Adrenal gland (tissue), 5 donors: ENCODE measurements around the gene NMRAL1.

ENCODE experiments used
- POLR2A ChIP-seq, 2 donors: fragments of 450-650 bp; IDR thresholded peaks; one replicate each; pipeline ENCODE4 v1.6.1; 2017; ENCODE audit warnings: antibody characterized with exemption in 2 of 2, mild to moderate bottlenecking in 2 of 2, moderate library complexity in 1 of 2
- TF ChIP-seq, protein P1 (sequence below), 6 experiments: fragments of 450-650 bp in 4 of 6; fragments of 200-600 bp in 2 of 6; sonication (generic) in 1 of 6; IDR thresholded peaks; 1 replicate in 5 of 6; 2 replicates in 1 of 6; pipeline versions ENCODE4 v1.5.1 to v1.8.0; 2016 to 2021; ENCODE audit warnings: antibody characterized with exemption in 6 of 6, mild to moderate bottlenecking in 2 of 6, moderate library complexity in 1 of 6
- donor health status: DM: no; HTN: no; CAD: no.

DNA sequence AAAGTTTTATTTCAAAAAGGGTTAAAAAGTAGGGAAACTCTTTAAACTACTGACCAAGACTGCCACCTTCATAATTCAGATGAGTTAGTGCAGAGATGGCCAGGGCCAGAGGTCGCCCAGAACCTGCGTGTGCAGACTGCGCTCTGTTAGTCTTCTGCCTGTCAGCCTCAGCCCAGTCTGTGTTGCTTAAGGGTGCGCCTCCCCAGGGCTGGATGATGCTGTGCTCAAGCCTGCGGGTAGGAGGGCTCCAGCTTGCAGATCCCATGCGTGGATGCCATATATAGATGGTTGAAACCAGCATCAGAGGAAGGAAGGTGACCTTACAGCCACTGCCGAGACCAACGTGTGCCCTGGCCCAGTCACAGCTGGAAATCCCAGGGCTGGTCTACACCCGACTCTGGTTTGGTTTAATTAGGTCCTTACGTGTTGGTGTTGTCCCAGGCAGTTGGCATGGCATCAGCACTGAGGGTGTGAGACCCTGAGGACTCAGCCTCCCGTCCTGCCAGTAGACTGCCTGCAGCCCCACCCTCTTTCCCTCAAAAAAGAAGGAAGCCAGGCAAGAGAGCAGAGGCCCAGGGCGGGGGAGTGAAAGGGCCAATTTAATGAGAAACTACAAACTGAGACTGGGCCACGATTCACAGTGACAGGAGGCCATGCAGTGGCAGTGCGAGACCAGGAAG, 36.5 kb upstream of the NMRAL1 start:
- TF ChIP-seq, protein P1, sequence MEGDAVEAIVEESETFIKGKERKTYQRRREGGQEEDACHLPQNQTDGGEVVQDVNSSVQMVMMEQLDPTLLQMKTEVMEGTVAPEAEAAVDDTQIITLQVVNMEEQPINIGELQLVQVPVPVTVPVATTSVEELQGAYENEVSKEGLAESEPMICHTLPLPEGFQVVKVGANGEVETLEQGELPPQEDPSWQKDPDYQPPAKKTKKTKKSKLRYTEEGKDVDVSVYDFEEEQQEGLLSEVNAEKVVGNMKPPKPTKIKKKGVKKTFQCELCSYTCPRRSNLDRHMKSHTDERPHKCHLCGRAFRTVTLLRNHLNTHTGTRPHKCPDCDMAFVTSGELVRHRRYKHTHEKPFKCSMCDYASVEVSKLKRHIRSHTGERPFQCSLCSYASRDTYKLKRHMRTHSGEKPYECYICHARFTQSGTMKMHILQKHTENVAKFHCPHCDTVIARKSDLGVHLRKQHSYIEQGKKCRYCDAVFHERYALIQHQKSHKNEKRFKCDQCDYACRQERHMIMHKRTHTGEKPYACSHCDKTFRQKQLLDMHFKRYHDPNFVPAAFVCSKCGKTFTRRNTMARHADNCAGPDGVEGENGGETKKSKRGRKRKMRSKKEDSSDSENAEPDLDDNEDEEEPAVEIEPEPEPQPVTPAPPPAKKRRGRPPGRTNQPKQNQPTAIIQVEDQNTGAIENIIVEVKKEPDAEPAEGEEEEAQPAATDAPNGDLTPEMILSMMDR (IDR thresholded peaks at IDR 0.05), result no peak
- no peak for TF ChIP-seq POLR2A (IDR thresholded peaks at IDR 0.05)
